Lower leg skin (tissue), 4 donors: Measurements from ENCODE around the gene WNK2. TPM values are rescaled to one million over a fixed set of nuclear protein-coding genes. Genes with fewer than 3 reads are reported as not detected.

Experiments used
- DNase-seq, 2 donors: peaks; one replicate each; pipeline ENCODE4 v3.0.0-alpha.2; 2019; ENCODE audit warnings: low spot score in 2 of 2
- H3K4me3 ChIP-seq: fragments of 200-600 bp; sonication (generic); 2 replicates; pipeline ENCODE4 v1.5.1; 2017; ENCODE audit warnings: mild to moderate bottlenecking, low read depth; ENCODE audit not compliant: poor library complexity, severe bottlenecking
- POLR2A ChIP-seq, 2 donors: fragments of 450-650 bp; IDR thresholded peaks; one replicate each; pipeline ENCODE4 v1.6.1; 2016 to 2017; ENCODE audit warnings: antibody characterized with exemption in 2 of 2, mild to moderate bottlenecking in 1 of 2, moderate library complexity in 1 of 2
- WGBS, 2 donors: methylation state at CpG; one replicate each; pipeline ENCODE4 v1.1.5; 2018; 5-methylcytosine and 5-hydroxymethylcytosine counted together
- intact Hi-C: fragments of 100-400 bp; cut with DNase I; formaldehyde crosslinking; loops from one replicate; pipeline ENCODE4 v1.15.0; 2023; ENCODE audit warnings: low total_unique reads
- total RNA-seq, 4 donors: library from RNA; depleted of rRNA; stranded (reverse); fragments of >200 nt; gene quantifications; one replicate each; pipeline ENCODE4 v1.1.0, GENCODE V29; 2016
- TF ChIP-seq, protein P1 (sequence below), 3 donors: fragments of 450-650 bp; IDR thresholded peaks; one replicate each; pipeline ENCODE4 v1.5.1; 2016; ENCODE audit warnings: antibody characterized with exemption in 3 of 3, mild to moderate bottlenecking in 3 of 3, moderate library complexity in 2 of 3

The WNK2 gene
- total RNA-seq, 4 donors from 2014 or later, result 35.3 to 53.6 (median 42.6) TPM

DNA sequence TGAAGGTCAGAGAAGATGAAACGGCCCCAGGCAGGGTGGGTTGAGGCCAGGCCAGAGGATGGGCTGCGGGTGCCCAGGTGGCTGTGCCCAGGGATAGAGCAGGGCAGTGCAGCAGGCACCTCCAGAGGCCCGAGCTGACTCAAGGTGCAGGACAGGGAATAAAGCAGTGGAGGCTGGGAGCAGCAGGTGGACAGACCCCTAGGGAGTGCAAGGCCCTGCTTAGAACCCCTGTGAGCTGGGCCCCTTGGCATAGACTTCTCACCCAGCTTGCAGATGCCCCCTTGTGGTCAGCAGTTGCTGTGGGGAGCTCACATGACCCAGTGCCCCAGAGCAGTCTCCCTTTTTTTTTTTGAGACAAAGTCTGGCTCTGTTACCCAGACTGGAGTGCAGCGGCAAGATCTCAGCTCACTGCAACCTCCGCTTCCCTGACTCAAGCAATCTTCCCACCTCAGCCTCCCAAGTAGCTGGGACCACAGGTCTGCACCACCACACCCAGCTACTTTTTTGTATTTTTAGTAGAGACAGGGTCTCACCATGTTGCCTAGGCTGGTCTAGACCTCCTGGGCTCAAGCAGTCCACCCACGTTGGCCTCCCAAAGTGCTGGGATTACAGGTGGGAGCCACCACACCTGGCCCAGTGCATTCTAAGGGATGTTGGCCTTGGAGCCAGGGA, 118.8 kb downstream of the WNK2 start:
- 80 to 86% methylated on average over 6 of the region's 6 CpGs for WGBS, 2 donors
- intact Hi-C loops, result loop anchor here (5.0 kb wide), 1 partner anchor 145 kb away; no protein-coding TSS in a partner anchor
- no peak overlapping the region for H3K4me3 ChIP-seq
- TF ChIP-seq, protein P1, sequence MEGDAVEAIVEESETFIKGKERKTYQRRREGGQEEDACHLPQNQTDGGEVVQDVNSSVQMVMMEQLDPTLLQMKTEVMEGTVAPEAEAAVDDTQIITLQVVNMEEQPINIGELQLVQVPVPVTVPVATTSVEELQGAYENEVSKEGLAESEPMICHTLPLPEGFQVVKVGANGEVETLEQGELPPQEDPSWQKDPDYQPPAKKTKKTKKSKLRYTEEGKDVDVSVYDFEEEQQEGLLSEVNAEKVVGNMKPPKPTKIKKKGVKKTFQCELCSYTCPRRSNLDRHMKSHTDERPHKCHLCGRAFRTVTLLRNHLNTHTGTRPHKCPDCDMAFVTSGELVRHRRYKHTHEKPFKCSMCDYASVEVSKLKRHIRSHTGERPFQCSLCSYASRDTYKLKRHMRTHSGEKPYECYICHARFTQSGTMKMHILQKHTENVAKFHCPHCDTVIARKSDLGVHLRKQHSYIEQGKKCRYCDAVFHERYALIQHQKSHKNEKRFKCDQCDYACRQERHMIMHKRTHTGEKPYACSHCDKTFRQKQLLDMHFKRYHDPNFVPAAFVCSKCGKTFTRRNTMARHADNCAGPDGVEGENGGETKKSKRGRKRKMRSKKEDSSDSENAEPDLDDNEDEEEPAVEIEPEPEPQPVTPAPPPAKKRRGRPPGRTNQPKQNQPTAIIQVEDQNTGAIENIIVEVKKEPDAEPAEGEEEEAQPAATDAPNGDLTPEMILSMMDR (IDR thresholded peaks at IDR 0.05), result no peak
- no peak for TF ChIP-seq POLR2A (IDR thresholded peaks at IDR 0.05)
- peak in 1 of 2 donors; percentile 81 for DNase-seq

DNA sequence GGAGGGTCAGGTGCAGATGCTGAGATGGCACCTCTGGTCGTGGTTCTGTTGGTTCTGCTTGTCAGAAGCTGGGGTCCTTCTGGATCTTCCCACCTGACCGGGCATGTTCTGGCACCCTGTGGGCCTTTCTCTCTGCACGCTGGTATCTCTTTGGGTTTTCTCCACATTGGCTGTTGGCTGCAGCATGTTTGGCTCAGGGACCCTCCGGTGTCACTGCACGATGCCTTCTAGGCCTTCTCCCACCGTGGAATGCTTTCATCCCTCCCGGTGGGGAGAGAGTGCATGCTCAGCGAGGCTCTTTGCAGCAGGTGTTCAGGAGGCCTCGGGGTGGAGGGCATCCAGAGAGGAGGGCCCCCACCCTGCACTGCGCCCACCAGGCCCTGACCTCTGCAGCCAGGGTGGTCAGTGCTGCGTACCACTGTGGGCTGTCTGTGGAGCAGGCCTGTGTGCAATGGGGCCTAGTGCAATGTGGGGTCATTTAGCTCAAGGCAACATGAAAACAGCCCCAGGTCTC, 119.4 kb downstream of the WNK2 start:
- intact Hi-C loops, result loop anchor here (5.0 kb wide), 1 partner anchor 146 kb away; no protein-coding TSS in a partner anchor
- WGBS, 2 donors, result 90 to 95% methylated on average over 10 to 11 of the region's 11 CpGs
- TF ChIP-seq POLR2A (IDR thresholded peaks at IDR 0.05), result no peak
- TF ChIP-seq, protein P1 (IDR thresholded peaks at IDR 0.05), result no peak
- H3K4me3 ChIP-seq, result no peak overlapping the region
- peak in 1 of 2 donors; percentile 73 for DNase-seq

DNA sequence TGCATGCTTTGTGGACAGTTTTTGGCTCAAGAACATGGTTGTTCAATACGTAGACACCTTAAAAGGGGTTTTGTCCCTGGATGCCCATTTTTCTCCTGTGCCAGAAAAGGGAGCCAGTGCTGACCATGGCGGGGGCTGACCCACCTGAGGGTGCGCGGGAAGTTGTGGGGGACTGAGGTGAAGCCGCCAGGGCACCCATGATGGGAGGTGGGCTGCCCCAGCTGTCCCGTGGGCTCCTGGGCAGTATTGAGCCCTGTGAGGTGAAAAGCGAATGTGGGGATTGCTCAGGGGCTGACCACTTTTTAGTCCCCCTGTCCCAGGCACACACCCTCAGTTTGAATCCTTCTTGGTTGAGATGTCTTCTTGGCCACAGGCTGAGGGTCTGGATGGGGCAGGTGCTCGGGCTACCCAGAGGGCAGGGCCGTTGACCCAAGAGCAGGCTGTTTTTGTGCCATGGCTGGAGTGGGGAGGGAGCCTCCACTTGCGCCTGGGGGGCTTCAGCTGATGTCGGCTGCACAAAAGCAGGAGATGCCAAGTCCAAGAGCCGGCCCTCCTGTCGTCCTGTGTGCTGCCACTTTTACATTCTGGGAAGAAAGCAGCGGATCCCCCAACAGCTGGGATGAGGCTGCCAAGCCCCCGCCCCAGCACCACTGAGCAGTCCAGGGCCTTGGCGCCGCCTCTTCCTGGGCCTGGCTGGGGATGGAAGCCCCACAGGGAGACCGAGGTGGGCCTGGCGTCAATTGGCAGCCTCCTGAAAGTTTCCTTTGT, 120.1 kb downstream of the WNK2 start:
- TF ChIP-seq, protein P1 (IDR thresholded peaks at IDR 0.05), result no peak
- TF ChIP-seq POLR2A (IDR thresholded peaks at IDR 0.05), result no peak
- intact Hi-C loops, result loop anchor here (5.0 kb wide), 1 partner anchor 147 kb away; no protein-coding TSS in a partner anchor
- WGBS, 2 donors, result 88 to 91% methylated on average over 18 to 19 of the region's 19 CpGs
- peak in 1 of 2 donors; percentile 78 for DNase-seq
- no peak overlapping the region for H3K4me3 ChIP-seq

DNA sequence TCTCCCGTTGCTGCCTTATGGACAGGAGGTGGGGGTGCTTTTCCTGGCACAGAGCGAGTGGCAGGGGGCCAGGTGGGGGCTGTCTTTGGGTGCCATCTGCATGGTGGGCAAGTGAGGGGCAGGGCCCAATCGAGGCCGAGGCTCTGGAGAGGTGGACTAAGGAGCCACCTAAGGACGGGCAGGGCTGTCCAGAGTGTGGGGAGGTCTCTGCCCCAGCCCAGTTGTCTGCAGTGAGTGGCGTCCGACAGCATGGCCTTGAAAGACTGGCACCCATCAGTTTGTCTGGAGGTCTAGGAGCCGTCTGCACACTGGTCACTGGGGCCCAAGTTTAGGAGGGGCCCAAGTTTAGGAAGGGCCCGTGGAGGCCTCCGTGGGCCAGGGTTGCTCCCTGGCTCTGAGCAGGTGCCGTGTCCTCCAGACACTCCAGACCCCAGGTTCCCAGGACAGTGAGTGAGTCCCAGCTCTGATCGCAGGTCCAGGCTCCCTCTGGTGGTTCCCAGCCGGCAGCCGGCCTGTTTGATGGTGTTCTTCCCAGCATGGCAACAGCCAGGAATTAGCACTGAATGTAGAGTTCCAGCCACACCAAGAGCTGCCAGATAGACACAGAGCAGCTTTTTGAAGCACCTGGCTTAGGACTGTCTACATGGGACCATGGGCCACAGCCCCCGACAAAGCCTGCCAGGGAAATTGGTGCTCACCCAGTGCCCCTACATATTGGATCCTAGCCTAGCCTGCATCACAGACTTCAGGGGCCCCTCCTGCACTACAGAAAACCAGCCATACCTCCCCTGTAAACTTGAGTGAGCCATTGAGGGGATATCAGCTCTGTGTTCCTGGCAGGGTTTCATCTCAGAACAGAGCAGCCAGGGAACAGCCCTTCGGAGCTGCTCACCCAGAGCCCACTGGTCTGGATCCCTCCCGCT, 120.9 kb downstream of the WNK2 start:
- intact Hi-C loops, result loop anchor here (5.0 kb wide), 1 partner anchor 148 kb away; no protein-coding TSS in a partner anchor
- DNase-seq, result peak; percentile 40 to 87
- no peak for TF ChIP-seq POLR2A (IDR thresholded peaks at IDR 0.05)
- TF ChIP-seq, protein P1 (IDR thresholded peaks at IDR 0.05), result no peak
- H3K4me3 ChIP-seq, result no peak overlapping the region
- 60 to 62% methylated on average over 15 to 16 of the region's 17 CpGs for WGBS, 2 donors

DNA sequence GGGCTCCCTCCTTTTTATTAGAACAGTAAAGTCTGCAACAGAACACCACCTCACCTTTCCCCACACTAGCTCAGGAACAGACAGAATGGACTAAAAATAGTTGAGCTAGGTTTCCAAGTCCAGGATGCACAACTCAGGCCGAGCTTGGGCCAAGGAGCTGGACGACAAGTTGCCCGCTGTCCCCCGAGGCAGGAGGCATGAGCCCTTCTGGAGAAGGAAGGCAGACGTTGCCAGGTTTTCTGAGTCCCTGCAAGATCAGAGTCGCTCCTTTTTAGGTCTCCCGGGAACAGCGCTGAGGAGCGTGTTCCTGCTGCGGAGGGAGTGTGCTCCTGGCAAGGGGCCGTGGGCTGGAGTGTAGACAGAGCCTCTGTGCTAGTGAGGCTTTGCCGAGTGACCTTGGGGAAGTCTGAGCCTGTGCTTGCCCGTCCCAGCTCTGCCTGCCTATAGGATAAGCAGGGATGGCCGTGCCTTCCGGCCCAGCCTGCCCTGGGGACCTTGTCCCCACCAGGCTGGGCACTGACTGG, 121.6 kb downstream of the WNK2 start:
- TF ChIP-seq, protein P1 (IDR thresholded peaks at IDR 0.05), result no peak
- TF ChIP-seq POLR2A (IDR thresholded peaks at IDR 0.05), result no peak
- DNase-seq, result peak in 1 of 2 donors; percentile 73
- no peak overlapping the region for H3K4me3 ChIP-seq
- intact Hi-C loops, result no loop called here
- WGBS, 2 donors, result 68 to 82% methylated on average over 13 of the region's 15 CpGs
